GM18498 (cell line): Measurements from ENCODE around the gene DOCK7.

Source experiments
- ATAC-seq: cut with Tn5 transposase; IDR thresholded peaks from one replicate; pipeline ENCODE4 v1.9.1; 2021; ENCODE audit warnings: mild to moderate bottlenecking, moderate library complexity; ENCODE audit not compliant: unreplicated experiment

Gene DOCK7

DNA sequence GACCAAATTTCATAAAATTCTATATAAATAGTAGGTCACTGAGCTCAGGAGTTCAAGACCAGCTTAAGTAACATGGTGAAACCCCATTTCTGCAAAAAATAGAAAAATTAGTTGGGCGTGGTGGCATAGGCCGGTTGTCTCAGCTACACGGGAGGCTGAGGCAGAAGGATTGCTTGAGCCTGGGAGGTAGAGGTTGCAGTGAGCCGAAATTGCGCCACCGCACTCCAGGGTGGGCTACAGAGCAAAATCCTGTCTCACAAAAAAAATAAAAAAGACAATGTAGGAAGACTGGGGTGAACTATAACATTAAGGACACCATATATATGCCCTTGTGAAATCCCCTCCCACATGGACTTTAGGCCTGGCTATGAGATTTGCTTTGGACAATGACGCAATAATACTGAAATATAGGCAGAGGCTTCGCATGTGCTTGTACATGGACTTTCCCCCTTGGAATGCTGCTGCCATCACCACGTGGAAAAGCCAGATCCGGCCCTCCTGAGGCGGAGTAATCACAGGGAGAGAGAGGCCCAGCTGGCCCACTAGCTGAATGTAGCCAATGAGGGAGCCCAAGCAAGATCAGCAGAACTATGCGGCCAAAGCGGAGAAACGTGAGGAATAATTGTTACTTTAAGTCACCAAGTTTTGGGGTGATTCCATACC is 264.5 kb downstream of the DOCK7 start:
- no peak for ATAC-seq

DNA sequence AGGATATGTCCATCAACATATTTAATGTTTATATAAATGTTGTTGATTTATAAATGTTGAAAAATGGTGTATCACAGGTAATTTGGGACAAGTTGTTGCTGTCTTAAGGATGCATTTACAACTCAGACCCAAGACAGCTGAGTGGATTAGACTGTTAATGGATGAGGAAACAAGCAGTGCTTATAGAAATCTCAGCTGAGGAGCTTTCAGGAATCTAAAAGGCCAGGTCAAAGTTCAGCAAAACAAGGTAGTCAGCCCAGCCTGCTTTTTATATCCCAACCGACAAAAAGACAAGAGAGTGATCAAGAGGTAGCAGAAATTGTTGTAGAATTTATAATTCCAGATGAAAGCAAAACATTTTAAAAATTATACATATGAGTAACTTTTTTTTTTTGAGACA is 268.0 kb downstream of the DOCK7 start:
- no peak for ATAC-seq

DNA sequence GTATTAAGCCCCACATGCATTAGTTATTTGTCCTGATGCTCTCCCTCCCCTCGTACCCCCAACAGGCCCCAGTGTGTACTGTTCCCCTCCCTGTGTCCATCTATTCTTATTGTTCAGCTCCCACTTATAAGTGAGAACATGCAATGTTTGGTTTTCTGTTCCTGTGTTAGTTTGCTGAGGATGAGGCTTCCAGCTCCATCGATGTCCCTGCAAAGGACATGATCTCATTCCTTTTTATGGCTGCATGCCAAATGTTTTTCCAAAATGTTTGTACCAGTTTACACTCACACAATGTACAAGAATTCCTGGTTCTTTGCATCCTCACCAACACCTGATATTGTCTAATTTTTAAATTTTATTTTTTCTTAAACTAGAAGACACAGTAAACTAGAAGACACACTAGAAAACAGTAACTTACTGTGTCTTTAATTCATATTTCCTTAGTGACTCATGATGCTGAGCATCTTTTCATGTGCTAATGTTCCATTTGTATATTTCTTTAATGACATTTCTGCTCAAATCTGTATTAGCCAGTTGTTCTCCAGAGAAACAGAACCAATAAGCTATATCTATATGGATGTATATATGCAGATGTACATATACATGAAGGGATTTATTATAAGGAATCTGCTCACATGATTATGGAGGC is 270.7 kb downstream of the DOCK7 start:
- no peak for ATAC-seq

DNA sequence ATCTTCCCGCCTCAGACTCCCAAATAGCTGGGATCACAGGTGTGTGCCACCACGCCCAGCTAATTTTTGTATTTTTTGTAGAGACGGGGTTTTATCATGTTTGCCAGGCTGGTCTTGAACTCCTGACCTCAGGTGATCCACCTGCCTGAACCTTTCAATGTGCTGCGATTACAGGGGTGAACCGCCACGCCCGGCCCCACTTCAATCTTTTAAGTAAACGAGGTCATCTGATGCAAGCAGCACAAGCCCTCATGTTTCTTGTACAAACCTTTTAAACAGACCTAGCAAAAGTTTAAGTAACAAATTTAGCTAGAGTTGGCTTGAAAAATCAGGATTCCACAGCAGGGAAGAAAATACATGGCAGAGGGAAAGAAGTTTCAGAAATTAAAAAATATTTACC is 272.5 kb downstream of the DOCK7 start:
- ATAC-seq = no peak

DNA sequence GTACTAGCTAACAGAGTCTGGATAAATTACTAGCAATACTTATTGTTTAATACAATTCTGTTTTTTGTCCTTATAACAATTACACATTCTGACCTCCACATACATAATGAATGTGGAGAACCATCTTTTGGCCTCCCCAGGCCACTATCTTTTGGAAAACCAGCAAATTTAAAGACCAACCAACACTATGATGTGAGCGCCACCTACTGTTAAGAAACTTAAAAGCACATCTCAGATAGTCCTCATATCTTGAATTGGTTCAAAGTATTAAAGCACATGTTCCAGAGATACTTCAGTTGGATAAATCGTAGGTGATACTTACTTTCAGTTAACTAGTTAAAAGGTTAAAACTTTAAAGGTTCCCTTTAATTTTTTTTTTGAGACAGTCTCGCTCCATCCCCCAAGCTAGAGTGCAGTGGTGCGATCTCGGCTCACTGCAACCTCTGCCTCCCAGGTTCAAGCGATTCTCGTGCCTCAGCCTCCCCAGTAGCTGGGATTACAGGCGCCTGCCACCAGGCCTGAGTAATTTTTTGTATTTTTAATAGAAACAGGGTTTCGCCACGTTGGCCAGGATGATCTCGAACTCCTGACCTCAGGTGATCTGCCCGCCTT is 280.7 kb downstream of the DOCK7 start:
- ATAC-seq = no peak

DNA sequence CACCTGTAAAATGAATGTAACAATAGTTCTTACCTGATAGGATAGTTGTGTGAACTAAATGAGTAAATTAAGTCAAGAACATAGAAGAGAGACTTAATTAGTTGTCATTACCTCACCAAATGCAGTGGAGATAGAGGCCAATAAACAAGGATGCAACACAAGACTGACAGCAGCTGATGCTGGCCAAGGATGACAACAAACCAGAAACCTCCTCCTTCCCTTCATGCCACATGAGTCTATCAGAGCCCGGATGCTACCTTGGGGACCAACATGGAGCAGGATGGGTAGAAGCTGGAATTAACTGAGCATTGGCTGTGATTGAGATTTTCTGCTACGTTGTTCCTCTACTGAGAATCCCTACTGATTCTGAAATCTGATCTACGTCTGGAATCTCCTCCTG is 281.6 kb downstream of the DOCK7 start:
- ATAC-seq = no peak

DNA sequence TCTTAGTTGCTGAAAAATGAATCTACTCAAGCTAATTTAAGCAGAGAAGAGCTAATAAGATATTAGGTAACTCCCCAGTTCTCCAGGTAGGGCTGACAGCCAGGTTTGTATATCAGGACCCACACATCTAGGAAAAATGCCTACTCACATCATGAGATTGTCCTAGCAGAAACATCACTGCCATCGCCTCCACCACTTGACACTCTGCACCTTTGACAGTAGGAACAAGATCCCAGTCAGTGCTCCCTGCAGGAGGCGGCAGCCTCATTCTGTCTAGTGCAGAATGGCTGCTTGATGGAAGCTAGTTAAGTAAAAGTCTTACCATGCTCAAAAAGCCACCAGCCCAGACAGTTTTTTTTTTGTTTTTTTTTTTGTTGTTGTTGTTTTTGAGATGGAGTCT is 282.9 kb downstream of the DOCK7 start:
- no peak for ATAC-seq
